ENCODE results near the gene SRGAP3. TPM values are rescaled to one million over a fixed set of nuclear protein-coding genes. Genes with fewer than 3 reads are reported as not detected.

Gene SRGAP3
- total RNA-seq, 1 donor from 2014 or later: 10.3 TPM

- Histone ChIP-seq H3K36me3 (no peaks in the 10 kb centered on the region), H3K4me1 (peaks cover 37% of the 10 kb centered on the region)
- no peak for DNase-seq
Measured at GRCh38 chr3:9067352-9067975, 182.0 kb downstream of the SRGAP3 start.

GRCh38 chr3:9066775-9067174, 182.7 kb downstream of the SRGAP3 start:
- H3K36me3 ChIP-seq: no peaks in the 10 kb centered on the region
- no peak for DNase-seq
- no peak overlapping the region for H3K4me3 ChIP-seq
- H3K4me1 ChIP-seq: peaks cover 31% of the 10 kb centered on the region
- H3K9me3 ChIP-seq (replicated peaks): peaks cover 7% of the 10 kb centered on the region
- TF ChIP-seq CTCF (IDR thresholded peaks at IDR 0.05; ENCODE audit: borderline replicate concordance): no peak
- intact Hi-C loops (cut with micrococcal nuclease): loop anchor here (5.0 kb wide), 3 partner anchors 79 to 236 kb away; no protein-coding TSS in a partner anchor
- H3K27me3 ChIP-seq (ENCODE audit: low read depth): no peaks in the 10 kb centered on the region
- H3K27ac ChIP-seq (replicated peaks): no peak overlapping the region

More at GRCh38 chr3:9067352-9067975, 182.0 kb downstream of the SRGAP3 start:
- no peak overlapping the region for H3K4me3 ChIP-seq
- H3K27me3 ChIP-seq (ENCODE audit: low read depth): no peaks in the 10 kb centered on the region
- H3K9me3 ChIP-seq (replicated peaks): peaks cover 4% of the 10 kb centered on the region
- intact Hi-C loops (cut with micrococcal nuclease): loop anchor here (5.0 kb wide), 3 partner anchors 80 to 235 kb away; no protein-coding TSS in a partner anchor
- TF ChIP-seq CTCF (IDR thresholded peaks at IDR 0.05; ENCODE audit: borderline replicate concordance): peak; percentile 97
- H3K27ac ChIP-seq (replicated peaks): peak overlapping the region; percentile 55

- DNase-seq: no peak
- Histone ChIP-seq H3K36me3 (no peaks in the 10 kb centered on the region), H3K4me1 (peaks cover 33% of the 10 kb centered on the region), H3K27me3 (ENCODE audit: low read depth) (no peaks in the 10 kb centered on the region), H3K27ac (replicated peaks) (no peak overlapping the region), H3K9me3 (replicated peaks) (peaks cover 7% of the 10 kb centered on the region), H3K4me3 (no peak overlapping the region)
- intact Hi-C loops (cut with micrococcal nuclease): loop anchor here (5.0 kb wide), 3 partner anchors 79 to 236 kb away; no protein-coding TSS in a partner anchor
- no peak for TF ChIP-seq CTCF (IDR thresholded peaks at IDR 0.05; ENCODE audit: borderline replicate concordance)
Measured at GRCh38 chr3:9066141-9066540, 183.3 kb downstream of the SRGAP3 start.

- intact Hi-C loops (cut with micrococcal nuclease): loop anchor here (5.0 kb wide), 3 partner anchors 78 to 237 kb away; no protein-coding TSS in a partner anchor
- H3K4me3 ChIP-seq: no peak overlapping the region
- H3K9me3 ChIP-seq (replicated peaks): peaks cover 7% of the 10 kb centered on the region
- no peaks in the 10 kb centered on the region for H3K36me3 ChIP-seq
- H3K4me1 ChIP-seq: peaks cover 33% of the 10 kb centered on the region
- DNase-seq: peak; percentile 44
- H3K27me3 ChIP-seq (ENCODE audit: low read depth): no peaks in the 10 kb centered on the region
- H3K27ac ChIP-seq (replicated peaks): no peak overlapping the region
- TF ChIP-seq CTCF (IDR thresholded peaks at IDR 0.05; ENCODE audit: borderline replicate concordance): no peak
Measured at GRCh38 chr3:9064850-9065249, 184.6 kb downstream of the SRGAP3 start.

- TF ChIP-seq CTCF (IDR thresholded peaks at IDR 0.05; ENCODE audit: borderline replicate concordance): no peak
- no peak overlapping the region for H3K4me3 ChIP-seq
- H3K9me3 ChIP-seq (replicated peaks): peaks cover 7% of the 10 kb centered on the region
- H3K36me3 ChIP-seq: no peaks in the 10 kb centered on the region
- no peak overlapping the region for H3K27ac ChIP-seq (replicated peaks)
- peaks cover 33% of the 10 kb centered on the region for H3K4me1 ChIP-seq
- intact Hi-C loops (cut with micrococcal nuclease): no loop called here
- no peak for DNase-seq
- H3K27me3 ChIP-seq (ENCODE audit: low read depth): no peaks in the 10 kb centered on the region
Measured at GRCh38 chr3:9064251-9064650, 185.2 kb downstream of the SRGAP3 start.

All from left ventricle myocardium inferior (tissue), 1 donor.